HG03457 (cell line): ENCODE data around the gene CCDC50.

Experiments used
- ATAC-seq: cut with Tn5 transposase; IDR thresholded peaks from one replicate; pipeline ENCODE4 v1.9.1; 2021; ENCODE audit warnings: moderate number of reproducible peaks; ENCODE audit not compliant: unreplicated experiment

Gene CCDC50

GRCh38 chr3:191345334-191345733 is 16.1 kb downstream of the CCDC50 start:
- no peak for ATAC-seq

DNA sequence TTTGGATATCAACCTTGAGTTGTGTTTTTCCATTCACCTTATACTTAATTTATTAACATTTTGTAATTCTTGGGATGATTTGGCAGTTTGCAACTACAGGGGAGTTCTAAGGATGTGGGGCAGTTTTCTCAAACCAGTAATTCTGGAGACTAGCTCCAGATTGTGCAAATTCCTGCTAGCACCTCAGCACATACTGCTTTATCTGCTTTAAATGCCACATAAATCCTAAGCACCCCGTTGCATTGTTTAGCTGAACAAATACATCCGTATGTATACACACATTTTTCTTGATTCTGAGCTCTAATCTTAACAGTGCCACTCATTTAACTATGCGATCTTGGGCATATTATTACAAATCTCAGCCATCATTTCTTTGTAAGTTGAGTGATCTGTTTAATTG is 18.0 kb downstream of the CCDC50 start:
- ATAC-seq, result no peak

DNA sequence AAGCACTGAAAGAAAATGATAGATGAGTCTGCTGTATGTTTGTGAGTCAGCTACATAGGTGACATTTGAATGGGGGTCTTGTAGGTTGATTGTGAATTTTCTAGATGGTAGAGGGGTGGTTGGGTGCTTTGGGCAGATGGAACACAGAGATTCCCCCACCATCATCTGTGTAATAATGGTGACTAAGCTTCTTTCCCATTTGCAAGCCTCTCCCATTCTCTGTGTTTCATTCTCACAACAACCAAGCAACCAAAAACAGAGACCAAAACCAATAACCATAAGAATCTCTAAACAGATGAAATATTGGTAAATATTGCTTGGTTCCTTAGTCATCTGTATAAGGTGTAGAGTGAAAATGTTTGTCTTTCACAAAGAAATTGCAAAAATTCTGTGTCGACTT is 18.9 kb downstream of the CCDC50 start:
- no peak for ATAC-seq

DNA sequence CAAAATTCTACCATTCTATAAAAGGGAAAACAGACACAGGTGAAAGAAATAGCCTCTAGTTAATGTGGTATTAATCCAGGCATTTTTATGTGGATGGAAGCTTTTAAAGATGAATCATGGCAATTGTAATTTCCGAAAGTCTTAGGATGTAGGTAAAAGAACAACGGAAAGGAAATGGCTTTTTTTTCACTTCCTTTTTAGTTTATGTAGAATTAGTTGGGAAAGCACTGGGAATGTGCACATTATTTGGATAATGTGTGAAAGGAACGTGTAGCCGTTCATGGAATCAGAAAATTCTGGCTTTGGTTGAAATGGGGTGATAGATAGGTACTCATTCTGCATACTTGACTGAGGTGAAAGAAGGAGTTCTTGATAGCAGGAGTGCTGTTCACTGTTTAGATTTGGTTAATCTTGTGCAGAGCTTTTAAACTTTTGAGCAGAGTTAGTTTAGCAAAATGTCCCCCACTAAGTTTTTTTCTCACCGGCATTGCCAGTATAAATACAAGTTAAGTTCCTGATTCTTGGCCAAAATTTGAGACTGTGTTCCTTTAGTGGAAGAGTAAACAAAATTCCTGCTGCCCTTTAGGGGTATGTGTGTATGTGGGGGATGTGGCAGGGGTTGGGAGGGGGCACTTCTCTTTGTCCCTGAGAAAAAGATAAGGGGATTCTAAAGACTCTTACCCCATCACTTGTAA is 21.3 kb downstream of the CCDC50 start:
- ATAC-seq, result no peak

DNA sequence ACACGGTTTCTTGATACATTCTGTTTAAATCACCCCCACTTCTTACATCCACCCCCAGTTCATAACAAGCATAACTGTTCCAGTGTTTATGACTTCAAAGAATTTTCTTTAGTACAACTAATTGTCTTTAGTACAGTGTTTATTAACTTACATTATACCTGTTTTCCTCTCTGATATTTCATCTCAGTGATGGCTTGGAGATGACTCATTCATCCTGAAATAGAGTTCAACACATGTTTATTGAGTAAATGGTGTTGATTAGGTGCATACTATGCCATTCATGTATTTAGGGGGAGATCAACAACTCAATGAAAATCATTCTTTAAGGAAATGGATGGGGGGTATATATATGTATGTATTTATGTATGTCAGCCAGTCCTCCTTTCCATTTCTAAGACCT is 22.8 kb downstream of the CCDC50 start:
- ATAC-seq, result no peak

GRCh38 chr3:191353022-191353777 is 24.0 kb downstream of the CCDC50 start:
- no peak for ATAC-seq

DNA sequence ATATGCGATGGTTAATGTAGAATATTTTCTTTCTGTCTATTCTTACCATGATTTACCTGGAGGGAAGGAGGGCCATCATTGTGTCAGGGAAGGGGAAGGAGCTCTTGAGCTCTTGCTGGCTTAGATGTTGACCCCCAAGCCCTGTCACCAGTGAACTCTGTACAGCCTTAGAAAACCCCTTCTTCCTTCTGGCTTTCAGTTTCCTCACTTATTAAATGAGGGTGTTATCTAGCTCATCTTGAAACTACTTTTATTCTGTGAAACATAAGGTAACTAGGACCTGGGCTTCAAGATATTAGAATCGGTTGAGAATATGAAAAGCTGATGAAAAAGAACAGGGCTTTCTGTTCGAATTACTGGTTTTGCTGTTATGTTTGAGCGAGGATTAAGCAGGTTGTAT is 26.2 kb downstream of the CCDC50 start:
- peak; percentile 88 for ATAC-seq

DNA sequence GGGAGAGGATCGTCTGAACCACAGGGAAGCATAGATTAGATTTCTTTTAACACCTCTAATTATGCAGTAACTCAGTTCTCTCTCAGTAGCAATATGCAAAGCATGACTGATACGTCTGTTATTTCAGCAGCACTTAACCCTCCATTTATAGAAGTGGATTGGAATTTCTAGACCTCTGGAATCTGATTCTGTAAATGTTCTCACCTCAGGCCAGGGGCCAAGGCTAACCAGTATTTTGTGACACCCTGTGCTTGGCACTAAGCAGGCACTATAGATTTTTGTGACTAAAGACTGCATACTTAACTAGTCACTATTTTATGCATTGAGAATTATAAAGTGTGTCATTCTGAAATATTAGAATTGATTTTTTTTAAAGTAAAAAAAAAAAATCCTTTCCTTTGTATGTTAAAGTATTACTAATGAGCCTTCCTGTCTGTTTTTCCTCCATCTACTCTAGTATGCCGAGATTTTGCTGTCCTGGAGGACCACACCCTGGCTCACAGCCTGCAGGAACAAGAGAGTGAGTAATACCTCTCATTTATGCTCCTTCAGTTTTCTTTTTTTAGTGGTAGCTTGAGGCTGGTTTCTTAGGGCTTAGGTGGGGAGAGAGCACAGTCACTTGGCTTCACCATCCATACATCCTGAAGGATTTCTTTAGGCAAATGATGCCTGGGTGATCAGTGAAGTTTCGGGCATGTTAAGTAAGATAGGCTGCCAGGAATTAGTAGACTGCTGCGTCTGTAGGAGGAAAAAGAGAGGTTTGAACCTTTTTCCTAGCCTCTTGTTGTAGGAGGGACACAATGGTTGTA is 27.6 kb downstream of the CCDC50 start:
- ATAC-seq, result no peak

- ATAC-seq, result no peak
These were observed 28.7 kb downstream of the CCDC50 start for GRCh38 chr3:191357909-191358308.

- no peak for ATAC-seq
These were observed 29.7 kb downstream of the CCDC50 start for GRCh38 chr3:191358929-191359328.

GRCh38 chr3:191360620-191361019 is 31.4 kb downstream of the CCDC50 start:
- ATAC-seq, result no peak

GRCh38 chr3:191361456-191361855 is 32.3 kb downstream of the CCDC50 start:
- no peak for ATAC-seq

DNA sequence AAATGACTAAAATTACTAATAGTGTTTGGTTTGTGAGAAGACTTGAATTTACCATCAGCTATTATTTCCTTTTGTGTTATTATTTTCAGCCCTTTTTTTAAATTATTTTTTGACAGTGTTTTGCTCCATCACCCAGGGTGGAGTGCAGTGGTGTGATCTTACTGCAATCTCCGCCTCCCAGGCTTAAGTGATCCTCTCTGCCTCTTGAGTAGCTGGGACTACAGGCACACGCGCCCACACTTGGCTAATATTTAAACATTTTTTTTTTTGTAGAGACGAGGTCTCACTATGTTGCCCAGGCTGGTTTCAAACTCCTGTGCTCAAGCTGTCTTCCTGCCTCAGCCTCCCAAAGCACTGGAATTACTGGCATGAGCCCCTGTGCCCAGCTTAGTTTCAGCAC is 32.8 kb downstream of the CCDC50 start:
- ATAC-seq, result no peak

DNA sequence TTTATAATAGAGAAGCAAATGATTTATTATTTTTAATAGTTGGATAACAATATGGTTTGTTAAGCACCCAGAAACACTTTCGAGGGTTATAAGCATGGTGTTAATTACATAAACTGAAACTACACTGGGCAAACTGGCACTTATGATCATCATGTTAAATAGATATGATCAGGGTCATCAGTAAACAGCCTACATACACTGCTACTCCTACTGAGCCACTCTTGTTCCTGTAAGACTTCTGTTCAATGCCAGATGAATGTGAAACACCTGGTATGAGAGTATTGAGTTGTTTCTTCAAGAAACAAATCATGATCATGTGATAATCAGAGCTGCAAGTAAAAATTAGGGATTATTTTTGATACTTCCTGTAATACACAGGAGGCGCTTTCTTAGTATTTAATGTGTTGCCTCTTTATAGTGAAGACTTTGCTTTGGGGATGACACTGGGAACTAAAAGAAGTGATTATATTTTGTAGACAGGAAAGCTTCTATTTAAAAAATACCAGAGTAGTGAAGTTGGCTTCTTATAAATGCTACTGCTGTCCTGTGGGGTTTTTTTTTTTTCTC is 33.4 kb downstream of the CCDC50 start:
- ATAC-seq, result no peak

DNA sequence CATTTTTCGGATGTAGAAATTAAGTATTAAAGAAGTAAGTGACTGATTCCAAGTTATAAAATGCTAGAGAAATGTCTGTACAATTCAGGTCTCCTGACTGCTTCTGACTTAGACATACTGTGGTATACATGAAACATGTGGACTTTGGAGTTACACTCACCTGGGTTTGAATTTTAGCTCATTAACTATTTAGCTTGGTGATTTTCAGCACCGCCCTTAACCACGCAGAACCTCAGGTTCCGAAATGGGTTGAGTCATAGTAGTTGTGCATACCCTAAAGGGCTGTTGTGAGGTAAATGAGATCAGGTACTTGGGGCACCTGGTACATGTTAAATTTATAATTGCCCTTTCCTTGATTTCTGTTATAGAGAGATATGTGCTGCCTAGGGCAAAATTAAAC is 34.0 kb downstream of the CCDC50 start:
- no peak for ATAC-seq

GRCh38 chr3:191366675-191367074 is 37.5 kb downstream of the CCDC50 start:
- no peak for ATAC-seq

GRCh38 chr3:191368755-191369615 is 39.8 kb downstream of the CCDC50 start:
- ATAC-seq, result no peak

GRCh38 chr3:191369616-191370010 is 40.4 kb downstream of the CCDC50 start:
- no peak for ATAC-seq

DNA sequence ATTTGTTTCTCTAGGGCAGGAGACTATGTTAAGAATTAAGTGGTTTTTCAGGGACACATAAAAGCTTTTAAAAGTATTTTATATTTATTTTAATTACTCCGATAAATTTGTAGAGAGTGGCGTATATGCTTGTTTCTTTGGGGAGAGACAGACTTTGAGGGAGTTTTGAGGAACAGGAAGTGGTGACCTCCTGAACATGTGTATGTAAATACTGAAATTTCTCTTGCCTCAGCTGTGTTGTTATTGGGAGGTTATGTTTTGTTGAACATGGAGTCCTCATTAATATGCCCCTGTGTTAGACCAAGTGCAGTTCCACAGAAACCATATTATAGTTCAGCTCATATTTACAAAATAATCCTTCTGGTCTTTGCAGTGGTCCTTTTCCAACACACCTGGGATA is 42.9 kb downstream of the CCDC50 start:
- no peak for ATAC-seq

GRCh38 chr3:191373327-191373726 is 44.1 kb downstream of the CCDC50 start:
- no peak for ATAC-seq
